LNCaP clone FGC (cell line): ENCODE data around the gene BCS1L.

Source experiments
- DNase-seq: peaks from one replicate; pipeline ENCODE4 v3.0.0-alpha.2; 2011; ENCODE audit warnings: low read depth
- H3K4me3 ChIP-seq: 2 replicates; pipeline ENCODE4 v1.5.1; 2011; ENCODE audit warnings: mild to moderate bottlenecking, low read depth, low read length, control low read depth
- CTCF ChIP-seq: IDR thresholded peaks from 2 replicates; pipeline ENCODE4 v1.5.1; 2012; ENCODE audit warnings: mild to moderate bottlenecking; ENCODE audit not compliant: control insufficient read depth, insufficient read depth; ENCODE audit errors: extremely low read depth

Gene BCS1L

GRCh38 chr2:218701806-218702205, 42.3 kb downstream of the BCS1L start:
- no peak for TF ChIP-seq CTCF
- no peak for DNase-seq

GRCh38 chr2:218703341-218703740, 43.9 kb downstream of the BCS1L start:
- no peak overlapping the region for H3K4me3 ChIP-seq
- no peak for DNase-seq
- no peak for TF ChIP-seq CTCF

More at GRCh38 chr2:218701806-218702205, 42.3 kb downstream of the BCS1L start:
- no peak overlapping the region for H3K4me3 ChIP-seq

- TF ChIP-seq CTCF = no peak
- no peak overlapping the region for H3K4me3 ChIP-seq
- no peak for DNase-seq
Measured at GRCh38 chr2:218708086-218708485, 48.6 kb downstream of the BCS1L start.

- no peak for DNase-seq
- TF ChIP-seq CTCF = no peak
- H3K4me3 ChIP-seq = no peak overlapping the region
Measured at GRCh38 chr2:218709908-218710307, 50.4 kb downstream of the BCS1L start.

- H3K4me3 ChIP-seq = peak overlapping the region; percentile 75; the same call in 1 of the 2 replicates
- TF ChIP-seq CTCF = no peak
- no peak for DNase-seq
Measured at GRCh38 chr2:218710334-218710686, 50.8 kb downstream of the BCS1L start.

GRCh38 chr2:218710687-218711549, 51.4 kb downstream of the BCS1L start, which contains the start of gene TTLL4:
TSS of gene TTLL4 (plus strand) at chr2:218710835. CDS start at chr2:218737677, 26,842 bp downstream.
- DNase-seq = peak; percentile 77
- H3K4me3 ChIP-seq = peak within 1 kb of the TSS; percentile 75
- TF ChIP-seq CTCF = peak; percentile 93
